ENCODE results near the gene PRKAR2A. TPM values are rescaled to one million over a fixed set of nuclear protein-coding genes. Genes with fewer than 3 reads are reported as not detected.
A peak's percentile ranks its signal among the peaks of the same experiment; 100 is the strongest.

PRKAR2A gene
- total RNA-seq, 4 donors from 2014 or later: 25.4 to 51.6 (median 35.3) TPM

- intact Hi-C loops (cut with DNase I): no loop called here
- TF ChIP-seq CTCF (IDR thresholded peaks at IDR 0.05) (no peak), POLR2A (IDR thresholded peaks at IDR 0.05) (no peak)
- 90 to 92% methylated on average over 5 to 7 of the region's 11 CpGs for WGBS, 2 donors
Measured at GRCh38 chr3:48700731-48701405, 146.8 kb downstream of the PRKAR2A start.

GRCh38 chr3:48698891-48699290 lies 148.8 kb downstream of the PRKAR2A start:
- H3K4me3 ChIP-seq: no peak overlapping the region
- H3K36me3 ChIP-seq: peaks cover 13 to 76% (median 16%) of the 10 kb centered on the region in 3 donors
- H3K27ac ChIP-seq: no peak overlapping the region
- intact Hi-C loops (cut with DNase I): no loop called here
- H3K27me3 ChIP-seq: no peaks in the 10 kb centered on the region
- DNase-seq: no peak
- TF ChIP-seq POLR2A (IDR thresholded peaks at IDR 0.05) (no peak), CTCF (IDR thresholded peaks at IDR 0.05) (no peak)
- peaks cover 14 to 57% (median 26%) of the 10 kb centered on the region in 3 donors for H3K4me1 ChIP-seq
- no peaks in the 10 kb centered on the region for H3K9me3 ChIP-seq
- WGBS, 2 donors: 89 to 90% methylated on average over 2 to 8 of the region's 8 CpGs

More at GRCh38 chr3:48700731-48701405, 146.8 kb downstream of the PRKAR2A start:
- no peak overlapping the region for H3K4me3 ChIP-seq
- H3K36me3 ChIP-seq: peaks cover 6 to 78% (median 13%) of the 10 kb centered on the region in 3 donors
- DNase-seq: no peak
- no peaks in the 10 kb centered on the region for H3K9me3 ChIP-seq
- H3K27me3 ChIP-seq: no peaks in the 10 kb centered on the region
- H3K4me1 ChIP-seq: peaks cover 0 to 44% (median 7%) of the 10 kb centered on the region in 3 donors
- no peak overlapping the region for H3K27ac ChIP-seq

- peaks cover 19 to 56% (median 27%) of the 10 kb centered on the region in 3 donors for H3K4me1 ChIP-seq
- 60 to 89% methylated on average over 3 of the region's 3 CpGs for WGBS, 2 donors
- H3K27me3 ChIP-seq: no peaks in the 10 kb centered on the region
- H3K9me3 ChIP-seq: no peaks in the 10 kb centered on the region
- intact Hi-C loops (cut with DNase I): no loop called here
- H3K4me3 ChIP-seq: no peak overlapping the region
- peaks cover 13 to 80% (median 23%) of the 10 kb centered on the region in 3 donors for H3K36me3 ChIP-seq
- TF ChIP-seq POLR2A (IDR thresholded peaks at IDR 0.05) (no peak), CTCF (IDR thresholded peaks at IDR 0.05) (no peak)
- H3K27ac ChIP-seq: no peak overlapping the region
- DNase-seq: no peak
Measured at GRCh38 chr3:48697952-48698351, 149.7 kb downstream of the PRKAR2A start.

- Histone ChIP-seq H3K9me3 (no peaks in the 10 kb centered on the region), H3K4me3 (no peak overlapping the region), H3K27me3 (no peaks in the 10 kb centered on the region), H3K27ac (peak overlapping the region in 2 of 4 donors; percentile 3 to 92), H3K4me1 (peaks cover 19 to 59% (median 29%) of the 10 kb centered on the region in 3 donors), H3K36me3 (peaks cover 25 to 80% (median 34%) of the 10 kb centered on the region in 3 donors)
- TF ChIP-seq CTCF (IDR thresholded peaks at IDR 0.05): no peak
- no peak for TF ChIP-seq POLR2A (IDR thresholded peaks at IDR 0.05)
- intact Hi-C loops (cut with DNase I): no loop called here
- no peak for DNase-seq
Measured at GRCh38 chr3:48696601-48697000, 151.1 kb downstream of the PRKAR2A start.

Other genes with a start within 250 kb of the PRKAR2A start
- 100 to 1,000 TPM; 213 to 471 (median 356) TPM for gene UQCRC1, start 238.2 kb downstream of the PRKAR2A start, total RNA-seq
- not detected for gene TMEM89, start 226.1 kb downstream of the PRKAR2A start, total RNA-seq
- 1 to 10 TPM; 7.7 to 9.4 (median 9.0) TPM for gene SLC26A6, start 212.4 kb downstream of the PRKAR2A start, total RNA-seq
- gene CELSR3, start 185.0 kb downstream of the PRKAR2A start, total RNA-seq: under 1 TPM; 0.31 to 0.76 (median 0.45) TPM
- 10 to 100 TPM; 12.4 to 16.8 (median 15.0) TPM for gene NCKIPSD, start 162.0 kb downstream of the PRKAR2A start, total RNA-seq
- gene IP6K2, start 130.7 kb downstream of the PRKAR2A start, total RNA-seq: 10 to 100 TPM; 52.1 to 94.6 (median 67.9) TPM
- gene SLC25A20, start 51.0 kb upstream of the PRKAR2A start, total RNA-seq: 10 to 100 TPM in 2 of 4 donors, 1 to 10 TPM in 2; 4.2 to 19.6 (median 11.7) TPM
- 10 to 100 TPM; 54.0 to 74.2 (median 71.3) TPM for gene ARIH2, start 71.0 kb upstream of the PRKAR2A start, total RNA-seq
- gene P4HTM, start 142.4 kb upstream of the PRKAR2A start, total RNA-seq: 10 to 100 TPM in 3 of 4 donors, 1 to 10 TPM in 1; 5.7 to 28.1 (median 16.7) TPM
- 10 to 100 TPM; 27.4 to 78.0 (median 37.6) TPM for gene WDR6, start 159.5 kb upstream of the PRKAR2A start, total RNA-seq
- gene DALRD3, start 170.7 kb upstream of the PRKAR2A start, total RNA-seq: 10 to 100 TPM; 34.4 to 42.4 (median 37.1) TPM
- 10 to 100 TPM; 50.8 to 88.1 (median 54.1) TPM for gene NDUFAF3, start 174.2 kb upstream of the PRKAR2A start, total RNA-seq
- gene IMPDH2, start 181.5 kb upstream of the PRKAR2A start, total RNA-seq: 100 to 1,000 TPM; 123 to 278 (median 200) TPM
- gene QRICH1, start 246.2 kb upstream of the PRKAR2A start, total RNA-seq: 10 to 100 TPM; 36.8 to 85.6 (median 49.1) TPM